GM18517 (cell line): ENCODE results near the gene PARVB.

Experiments used
- ATAC-seq: cut with Tn5 transposase; IDR thresholded peaks from one replicate; pipeline ENCODE4 v1.9.1; 2021; ENCODE audit warnings: mild to moderate bottlenecking, moderate library complexity; ENCODE audit not compliant: unreplicated experiment

The PARVB gene

GRCh38 chr22:44211256-44211945 lies 187.3 kb downstream of the PARVB start:
- ATAC-seq = no peak

DNA sequence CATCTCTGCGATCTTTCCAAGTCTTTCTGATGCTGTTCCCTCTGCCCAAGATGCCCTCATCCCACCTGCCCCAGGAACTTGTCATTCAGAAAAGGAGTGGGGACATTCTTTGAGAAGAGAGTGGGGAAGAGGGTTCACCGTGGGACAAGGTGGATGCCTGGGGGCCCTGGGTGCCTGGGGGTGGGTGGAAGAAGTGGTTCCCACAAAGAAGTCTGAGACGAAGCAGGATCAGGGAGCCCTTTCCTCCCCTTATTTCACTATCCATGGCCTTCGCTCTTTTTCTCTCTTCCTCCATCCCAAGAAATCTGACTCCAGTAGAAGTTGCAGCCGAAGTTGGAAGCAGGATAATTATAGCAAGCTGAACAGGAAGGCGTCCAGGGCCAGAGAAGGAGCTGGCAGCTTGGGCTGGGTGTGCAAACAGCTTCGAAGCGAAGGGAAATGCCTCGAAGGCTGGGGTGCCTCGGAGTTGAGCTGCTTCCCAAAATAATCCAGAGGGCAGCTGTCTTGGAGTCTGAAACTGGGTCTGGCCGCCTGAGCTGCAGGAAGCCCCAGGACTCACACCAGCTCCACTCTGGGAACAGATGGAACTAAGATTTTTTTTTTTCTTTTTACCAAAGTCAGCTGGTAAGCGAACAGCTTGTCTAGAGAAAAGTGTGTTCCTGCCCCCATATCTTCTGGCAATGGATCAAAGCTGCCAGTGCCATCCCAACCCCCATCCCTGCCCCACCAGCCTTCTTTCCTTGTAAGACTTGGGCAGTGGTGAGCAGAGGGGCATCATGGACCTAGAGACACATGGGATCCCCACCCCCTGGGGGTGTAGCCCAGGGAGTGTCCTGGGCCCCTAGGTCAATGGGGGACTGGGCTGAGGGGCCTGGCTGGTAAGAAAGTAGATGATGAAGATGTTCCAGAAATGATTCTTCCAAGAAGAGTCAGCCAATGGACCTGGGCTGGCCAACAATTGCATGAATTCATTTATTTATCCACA lies 188.1 kb downstream of the PARVB start:
- no peak for ATAC-seq

DNA sequence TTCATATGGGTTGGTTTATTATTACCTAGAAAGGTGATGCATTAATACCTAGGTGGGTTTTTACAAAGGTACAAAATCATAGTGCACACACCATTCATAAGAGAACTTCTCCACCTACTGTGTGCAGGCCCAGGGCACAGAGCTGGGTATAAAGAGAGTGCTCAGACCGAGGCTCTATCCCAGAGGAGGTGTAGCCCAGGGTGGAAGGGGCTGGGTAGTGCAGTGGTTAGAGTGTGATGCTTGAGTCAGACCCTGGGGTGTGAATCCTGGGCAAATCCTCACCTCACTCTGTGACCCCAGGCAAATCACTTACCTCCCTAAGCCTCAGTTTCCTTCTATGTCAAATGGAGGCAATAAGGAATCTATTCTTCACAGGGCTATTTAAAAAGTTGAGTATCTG lies 188.8 kb downstream of the PARVB start:
- no peak for ATAC-seq

- ATAC-seq = no peak
Observed at GRCh38 chr22:44213489-44214043, 189.5 kb downstream of the PARVB start.

GRCh38 chr22:44214187-44214586 lies 190.1 kb downstream of the PARVB start:
- no peak for ATAC-seq

- no peak for ATAC-seq
Observed at GRCh38 chr22:44214764-44215163, 190.7 kb downstream of the PARVB start.

DNA sequence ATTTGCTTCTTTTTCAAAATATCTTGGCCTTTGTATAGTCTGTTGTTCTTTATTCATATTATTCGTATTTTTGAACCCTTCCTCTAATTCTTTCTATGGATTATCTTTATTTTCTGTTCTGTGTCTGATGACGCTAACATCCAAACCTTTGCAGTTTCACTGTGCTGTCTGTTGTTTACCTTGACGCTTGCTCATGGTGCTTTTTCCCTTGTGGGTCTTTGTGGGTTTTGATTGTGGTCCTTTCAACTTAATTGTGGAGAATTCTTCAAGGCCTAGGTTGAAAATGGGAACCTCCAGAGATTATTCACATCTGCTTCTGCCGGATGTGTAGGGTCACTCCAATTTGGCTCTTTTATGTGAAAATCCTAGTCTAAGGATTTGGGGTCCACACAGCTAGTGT lies 191.2 kb downstream of the PARVB start:
- no peak for ATAC-seq

GRCh38 chr22:44217346-44217745 lies 193.2 kb downstream of the PARVB start:
- ATAC-seq = no peak

DNA sequence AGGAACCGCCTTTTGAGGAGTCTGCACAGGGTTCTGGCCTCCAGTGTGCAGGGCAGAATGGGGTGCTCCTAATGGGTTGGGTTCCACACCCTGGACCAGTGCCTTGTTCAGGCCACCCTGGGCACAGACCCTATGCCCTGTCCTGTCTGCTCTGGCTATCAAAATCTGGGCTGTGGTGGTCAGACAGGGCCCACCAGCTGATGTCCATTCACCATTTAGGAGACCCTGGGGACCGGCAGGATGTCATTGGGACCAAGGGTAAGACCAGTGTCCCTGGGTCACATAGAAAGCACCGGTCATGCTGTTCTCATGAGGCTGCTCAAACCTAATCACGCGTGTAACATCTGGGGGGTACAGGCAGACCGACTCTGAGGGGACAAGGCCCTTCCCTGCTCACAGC lies 194.0 kb downstream of the PARVB start:
- ATAC-seq = no peak

- no peak for ATAC-seq
Observed at GRCh38 chr22:44219101-44219870, 195.2 kb downstream of the PARVB start.

GRCh38 chr22:44220727-44221680 lies 196.9 kb downstream of the PARVB start:
- ATAC-seq = no peak

- ATAC-seq = no peak
Observed at GRCh38 chr22:44221710-44222475, 197.8 kb downstream of the PARVB start.
